ENCODE measurements around the gene CCDC9B.

DNA sequence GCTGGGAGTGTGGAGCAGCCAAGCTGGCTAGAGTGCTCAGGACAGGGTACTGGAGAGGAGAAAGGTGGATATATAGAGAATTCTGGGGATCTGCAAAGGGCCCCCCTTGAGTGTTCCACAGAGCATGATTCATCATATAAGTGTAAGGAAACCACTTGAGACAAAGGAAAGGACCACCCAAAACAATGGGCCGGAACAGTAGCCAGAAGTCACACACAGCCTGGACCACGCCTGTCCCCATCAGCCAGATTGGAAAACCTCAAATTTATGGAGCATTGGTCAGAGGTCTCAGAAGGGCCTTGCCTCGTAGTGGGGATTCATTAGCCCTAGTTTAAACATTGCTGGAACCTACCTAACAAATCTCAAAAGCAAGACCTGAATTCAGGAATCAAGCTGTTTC, 36.9 kb upstream of the CCDC9B start:
- TF ChIP-seq POLR2A (IDR thresholded peaks at IDR 0.05; ENCODE audit: low read length) (no peak), GATA1 (IDR thresholded peaks at IDR 0.05; ENCODE audit: low read depth, low read length) (no peak)
